ENCODE data around the gene LILRA6. TPM values are rescaled to one million over a fixed set of nuclear protein-coding genes. Genes with fewer than 3 reads are reported as not detected.

The LILRA6 gene
- total and polyA plus RNA-seq, 2 of the 8 experiments (the other 6 are each of a cell fraction or from before 2014, with no cell fraction given) = not detected

DNA sequence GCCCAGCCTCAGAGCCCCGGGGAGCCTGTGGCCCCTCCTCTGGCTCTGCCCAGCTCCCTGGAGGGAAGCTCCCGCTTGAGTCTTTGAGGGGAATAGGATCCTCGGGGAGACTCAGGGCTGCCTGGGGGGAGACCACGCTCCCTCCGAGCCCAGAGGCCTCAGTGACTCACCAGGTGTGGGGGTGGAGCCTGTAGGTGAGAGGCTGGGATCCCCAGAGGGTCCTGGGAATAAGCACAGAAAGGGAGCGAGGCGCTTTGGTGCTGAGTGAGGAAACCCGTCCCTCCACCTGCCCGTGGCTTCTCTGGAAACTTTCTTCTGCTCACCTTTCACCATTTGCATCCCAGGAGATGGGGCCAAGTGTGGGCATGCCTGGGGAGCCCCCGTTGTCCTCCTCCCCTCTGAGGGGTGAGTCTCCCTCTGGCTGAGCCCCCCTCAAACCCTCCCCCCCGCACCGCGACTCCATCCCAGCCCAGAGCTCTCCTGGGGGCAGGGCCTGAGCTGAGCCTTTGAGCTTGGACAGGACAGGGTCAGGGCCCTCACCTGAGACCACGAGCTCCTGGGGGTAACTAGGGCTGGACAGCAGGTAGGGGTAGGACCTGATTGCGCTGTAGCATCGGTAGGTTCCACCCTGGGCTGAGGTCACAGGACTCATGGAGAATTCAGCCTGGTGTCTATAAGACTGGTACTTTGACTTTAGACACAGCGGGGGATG, 11.8 kb upstream of the LILRA6 start:
- Histone ChIP-seq H3K4me2 (ENCODE audit: insufficient read depth in 1 of 2, low read depth in 2 of 2, low read length in 2 of 2) (no peak overlapping the region; a peak in 2 of 4 replicates), H3K23me2 (ENCODE audit: low read depth, low read length) (no peaks in the 10 kb centered on the region), H3K9me3 (ENCODE audit: insufficient read depth in 2 of 2, low read depth in 1 of 2, low read length in 1 of 2) (no peaks in the 10 kb centered on the region), H3K4ac (replicated peaks; ENCODE audit: insufficient read length, low read depth, low read length) (no peak overlapping the region), H4K20me1 (replicated peaks in 1 of 2; ENCODE audit: control insufficient read depth in 1 of 2, insufficient read depth in 2 of 2, low read length in 2 of 2) (no peaks in the 10 kb centered on the region), H3K9ac (replicated peaks in 1 of 4; ENCODE audit: extremely low read depth in 1 of 4, low read depth in 3 of 4, low read length in 3 of 4) (no peak overlapping the region), H4K91ac (replicated peaks; ENCODE audit: insufficient read length, low read length) (no peak overlapping the region), H2BK15ac (ENCODE audit: low read length) (no peak overlapping the region; the same call in 1 of the 2 replicates), H3K36me3 (ENCODE audit: control insufficient read depth in 2 of 4, insufficient read depth in 4 of 4, low read length in 3 of 4) (no peaks in the 10 kb centered on the region), H2BK5ac (ENCODE audit: low read depth, low read length) (no peak overlapping the region; the same call in 1 of the 2 replicates), H2AFZ (ENCODE audit: low read length) (peak overlapping the region; percentile 53; the same call in 1 of the 2 replicates), H3K18ac (ENCODE audit: extremely low read depth, low read length) (no peak overlapping the region), H4K8ac (ENCODE audit: extremely low read depth, insufficient read depth, low read length) (no peak overlapping the region), H3K14ac (ENCODE audit: insufficient read length) (no peak overlapping the region), H3K79me2 (ENCODE audit: control insufficient read depth in 1 of 2, insufficient read depth in 2 of 2, low read length in 2 of 2) (no peaks in the 10 kb centered on the region), H3K23ac (ENCODE audit: insufficient read length) (no peak overlapping the region), H3K4me1 (replicated peaks in 1 of 4; ENCODE audit: control insufficient read depth in 3 of 4, insufficient read depth in 4 of 4, low read length in 3 of 4) (peaks cover 0 to 13% (median 1%) of the 10 kb centered on the region in 4 experiments; a peak in 4 of 7 replicates), H3K79me1 (ENCODE audit: low read depth, low read length) (no peaks in the 10 kb centered on the region), H2AK5ac (ENCODE audit: low read depth, low read length) (no peak overlapping the region), H3K56ac (replicated peaks; ENCODE audit: insufficient read length, low read depth, low read length) (no peak overlapping the region), H3K4me3 (ENCODE audit: extremely low read depth in 1 of 4, insufficient read depth in 2 of 4, low read depth in 3 of 4, low read length in 4 of 4) (no peak overlapping the region), H3K27me3 (replicated peaks in 1 of 4; ENCODE audit: control insufficient read depth in 3 of 4, extremely low read depth in 1 of 4, insufficient read depth in 3 of 4, low read length in 3 of 4) (no peaks in the 10 kb centered on the region; a peak in 2 of 7 replicates), H2BK12ac (ENCODE audit: low read depth, low read length) (peak overlapping the region; percentile 63; the same call in 1 of the 2 replicates), H2BK120ac (replicated peaks; ENCODE audit: low read depth, low read length) (no peak overlapping the region), H3K27ac (ENCODE audit: low read depth, low read length) (no peak overlapping the region), H4K5ac (ENCODE audit: insufficient read length, low read depth, low read length) (no peak overlapping the region), H2BK20ac (ENCODE audit: low read length) (no peak overlapping the region)
- POLR2A ChIA-PET (ENCODE audit: partially characterized antibody) = interaction anchor here (1.2 to 2.2 kb wide), 2 partner anchors 53 to 85 kb away, joined by 3 to 9 read pairs; no protein-coding TSS in a partner anchor
- peak in 1 of 2 experiments; percentile 48 for DNase-seq (ENCODE audit: low read depth in 1 of 2, low spot score in 2 of 2)
- WGBS, 2 experiments (ENCODE audit: extremely low coverage in 1 of 2, insufficient coverage in 1 of 2, insufficient read length in 1 of 2, insufficient replicate concordance in 2 of 2, low coverage in 1 of 2, low lambda C conversion rate in 2 of 2, missing lambda C conversion rate in 1 of 2) = 82% methylated on average over 14 of the region's 17 CpGs; no CpG with 5 or more reads in 1 of the 2 experiments
- FAIRE-seq = no peak
- CTCF ChIA-PET (ENCODE audit: partially characterized antibody) = interaction anchor here (0.5 to 0.9 kb wide), 2 partner anchors 77 to 101 kb away, joined by 3 read pairs; no protein-coding TSS in a partner anchor
- TF ChIP-seq SUZ12 (IDR thresholded peaks at IDR 0.05; ENCODE audit: low read length) (no peak), CREB1 (IDR thresholded peaks at IDR 0.05) (no peak), SIRT6 (IDR thresholded peaks at IDR 0.05; ENCODE audit: low read length) (no peak), NRF1 (IDR thresholded peaks at IDR 0.05; ENCODE audit: low read depth, low read length) (no peak), SP1 (IDR thresholded peaks at IDR 0.05; ENCODE audit: low read depth, low read length) (no peak), SRF (IDR thresholded peaks at IDR 0.05; ENCODE audit: low read depth, low read length) (no peak), RAD21 (IDR thresholded peaks at IDR 0.05 in 1 of 2, conservative IDR thresholded peaks at IDR 0.05 in 1 of 2; ENCODE audit: low read depth in 2 of 2, low read length in 2 of 2) (no peak), EGR1 (IDR thresholded peaks at IDR 0.05; ENCODE audit: borderline replicate concordance, low read depth, low read length) (no peak), KDM5A (IDR thresholded peaks at IDR 0.05; ENCODE audit: low read length) (no peak), TBP (IDR thresholded peaks at IDR 0.05; ENCODE audit: low read depth, low read length) (no peak), KDM4A (IDR thresholded peaks at IDR 0.05; ENCODE audit: low read depth, low read length, severe bottlenecking) (no peak), CTBP2 (IDR thresholded peaks at IDR 0.05; ENCODE audit: borderline replicate concordance, insufficient read depth, insufficient read length, low read length) (no peak)
- TF ChIP-seq, protein P1, sequence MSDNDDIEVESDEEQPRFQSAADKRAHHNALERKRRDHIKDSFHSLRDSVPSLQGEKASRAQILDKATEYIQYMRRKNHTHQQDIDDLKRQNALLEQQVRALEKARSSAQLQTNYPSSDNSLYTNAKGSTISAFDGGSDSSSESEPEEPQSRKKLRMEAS (IDR thresholded peaks at IDR 0.05) = no peak
